C4-2B (cell line): ENCODE measurements around the gene KRTAP1-5.

Experiments
- CTCF ChIP-seq: fragments of 450-650 bp; conservative IDR thresholded peaks from 2 replicates; pipeline ENCODE4 v1.5.1; 2017; ENCODE audit warnings: mild to moderate bottlenecking
- ZFX ChIP-seq: fragments of 450-650 bp; IDR thresholded peaks from 2 replicates; pipeline ENCODE4 v1.6.1; 2017

GRCh38 chr17:41064301-41064700, 37.3 kb upstream of the KRTAP1-5 start:
- TF ChIP-seq CTCF (no peak), ZFX (no peak)
